PC-9 (cell line): ENCODE results near the gene ACSM4.

Source experiments
- CTCF ChIP-seq: fragments of 200-600 bp; sonication (generic); conservative IDR thresholded peaks from 2 replicates; pipeline ENCODE4 v1.6.1; 2017; ENCODE audit warnings: mixed run types, antibody characterized with exemption, mild to moderate bottlenecking, moderate library complexity
- EZH2 ChIP-seq: fragments of 200-600 bp; sonication (generic); IDR thresholded peaks from 2 replicates; pipeline ENCODE4 v1.8.0; 2017; ENCODE audit warnings: antibody characterized with exemption, low read depth

- no peak for TF ChIP-seq CTCF
- TF ChIP-seq EZH2: no peak
Measured at GRCh38 chr12:7375145-7375543, 71.3 kb downstream of the ACSM4 start.
